ENCODE data around the gene NEDD4L. TPM values are rescaled to one million over a fixed set of nuclear protein-coding genes. Genes with fewer than 3 reads are reported as not detected.
"Not testable (repeated sequence)": the region's sequence is repeated elsewhere in the genome, so short reads cannot be mapped to it uniquely, and the experiment has no call there.

The NEDD4L gene
- total RNA-seq, 1 donor from 2014 or later: 93.9 TPM

- DNase-seq (ENCODE audit: low read depth) (no peak), FAIRE-seq (no peak)
- Histone ChIP-seq H3K27ac (ENCODE audit: low read depth, low read length) (no peak overlapping the region), H4K20me1 (ENCODE audit: insufficient read depth, low read length) (peaks cover 61% of the 10 kb centered on the region), H3K4me1 (ENCODE audit: insufficient read depth, low read length) (peaks cover 28% of the 10 kb centered on the region), H3K27me3 (ENCODE audit: insufficient read depth, low read length) (no peaks in the 10 kb centered on the region), H3K4me3 (ENCODE audit: insufficient read depth, low read depth, low read length) (no peak overlapping the region), H3K4me2 (ENCODE audit: low read length) (no peak overlapping the region), H3K9ac (ENCODE audit: low read length) (no peak overlapping the region), H3K79me2 (ENCODE audit: insufficient read depth, low read length) (peaks cover 71% of the 10 kb centered on the region), H3K9me3 (ENCODE audit: insufficient read depth, low read depth, low read length) (no peaks in the 10 kb centered on the region), H2AFZ (ENCODE audit: low read depth, low read length) (no peak overlapping the region), H3K36me3 (ENCODE audit: insufficient read depth, low read length) (peaks cover 2% of the 10 kb centered on the region)
- H3K27ac Mint-ChIP-seq (ENCODE audit: unreplicated experiment): no peak overlapping the region
- H3K4me3 Mint-ChIP-seq (ENCODE audit: unreplicated experiment): no peak overlapping the region
- peaks cover 24% of the 10 kb centered on the region for H3K4me1 Mint-ChIP-seq (ENCODE audit: low read depth, unreplicated experiment)
- no peaks in the 10 kb centered on the region for H3K36me3 Mint-ChIP-seq (ENCODE audit: low read depth, unreplicated experiment)
- H3K27me3 Mint-ChIP-seq (ENCODE audit: low read depth, unreplicated experiment): no peaks in the 10 kb centered on the region
- TF ChIP-seq EZH2 (IDR thresholded peaks at IDR 0.05; ENCODE audit: insufficient read depth, low read length) (no peak), CTCF (IDR thresholded peaks at IDR 0.05; ENCODE audit: insufficient read depth, low read depth, low read length) (no peak)
- no peaks in the 10 kb centered on the region for H3K9me3 Mint-ChIP-seq (ENCODE audit: unreplicated experiment)
Measured at GRCh38 chr18:58264075-58264474, 220.0 kb downstream of the NEDD4L start.

DNA sequence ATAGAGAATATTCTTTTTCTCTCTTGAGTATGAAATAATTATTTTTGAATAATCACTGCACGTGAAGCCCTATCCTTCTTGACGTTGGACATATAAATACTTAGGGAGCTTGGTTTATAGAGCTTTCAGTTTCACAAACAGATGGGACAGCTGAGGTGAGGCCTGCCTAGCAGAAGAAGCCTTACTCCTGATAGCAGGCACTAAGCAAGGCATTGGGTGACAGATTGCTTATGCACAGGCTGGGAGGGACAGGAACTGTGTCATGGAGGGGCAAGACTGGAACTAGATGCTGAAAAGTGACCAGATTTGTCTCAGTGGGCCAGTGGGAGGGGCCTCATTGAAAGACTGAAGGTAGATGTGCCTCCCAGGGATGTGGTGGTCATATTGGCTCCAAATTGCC is 220.8 kb downstream of the NEDD4L start:
- no peak overlapping the region for H2AFZ ChIP-seq (ENCODE audit: low read depth, low read length)
- H3K79me2 ChIP-seq (ENCODE audit: insufficient read depth, low read length): peaks cover 72% of the 10 kb centered on the region
- H4K20me1 ChIP-seq (ENCODE audit: insufficient read depth, low read length): peaks cover 65% of the 10 kb centered on the region
- no peak overlapping the region for H3K27ac ChIP-seq (ENCODE audit: low read depth, low read length)
- H3K4me3 ChIP-seq (ENCODE audit: insufficient read depth, low read depth, low read length): no peak overlapping the region
- Mint-ChIP-seq H3K4me3 (ENCODE audit: unreplicated experiment) (no peak overlapping the region), H3K4me1 (ENCODE audit: low read depth, unreplicated experiment) (peaks cover 32% of the 10 kb centered on the region), H3K27me3 (ENCODE audit: low read depth, unreplicated experiment) (no peaks in the 10 kb centered on the region), H3K36me3 (ENCODE audit: low read depth, unreplicated experiment) (no peaks in the 10 kb centered on the region), H3K27ac (ENCODE audit: unreplicated experiment) (no peak overlapping the region), H3K9me3 (ENCODE audit: unreplicated experiment) (no peaks in the 10 kb centered on the region)
- FAIRE-seq: no peak
- no peaks in the 10 kb centered on the region for H3K27me3 ChIP-seq (ENCODE audit: insufficient read depth, low read length)
- H3K9ac ChIP-seq (ENCODE audit: low read length): no peak overlapping the region
- no peak overlapping the region for H3K4me2 ChIP-seq (ENCODE audit: low read length)
- no peak for DNase-seq (ENCODE audit: low read depth)
- no peak for TF ChIP-seq EZH2 (IDR thresholded peaks at IDR 0.05; ENCODE audit: insufficient read depth, low read length)
- no peak for TF ChIP-seq CTCF (IDR thresholded peaks at IDR 0.05; ENCODE audit: insufficient read depth, low read depth, low read length)
- H3K4me1 ChIP-seq (ENCODE audit: insufficient read depth, low read length): peaks cover 33% of the 10 kb centered on the region
- H3K9me3 ChIP-seq (ENCODE audit: insufficient read depth, low read depth, low read length): no peaks in the 10 kb centered on the region
- peaks cover 2% of the 10 kb centered on the region for H3K36me3 ChIP-seq (ENCODE audit: insufficient read depth, low read length)

DNA sequence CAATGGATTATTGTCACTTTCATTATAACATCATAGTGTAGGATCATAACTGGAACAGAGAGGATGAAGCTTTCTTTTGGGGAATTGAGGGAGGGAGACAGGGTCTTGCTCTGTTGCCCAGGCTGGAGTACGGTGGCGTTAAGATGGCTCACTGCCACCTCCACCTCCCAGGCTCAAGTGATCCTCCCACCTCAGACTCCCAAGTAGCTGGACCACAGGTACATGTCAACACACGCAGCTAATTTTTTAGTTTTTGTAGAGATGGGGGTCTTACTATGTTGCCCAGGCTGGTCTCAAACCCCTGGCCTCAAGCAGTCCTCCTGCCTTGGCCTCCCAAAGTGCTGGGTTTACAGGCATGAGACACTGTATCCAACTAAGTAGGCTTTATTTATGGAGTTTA is 221.5 kb downstream of the NEDD4L start:
- not testable (repeated sequence) for H3K9me3 ChIP-seq (ENCODE audit: insufficient read depth, low read depth, low read length); H3K4me2 ChIP-seq (ENCODE audit: low read length); H3K36me3 ChIP-seq (ENCODE audit: insufficient read depth, low read length); H3K9me3 Mint-ChIP-seq (ENCODE audit: unreplicated experiment); H3K27ac Mint-ChIP-seq (ENCODE audit: unreplicated experiment); FAIRE-seq; H3K27me3 Mint-ChIP-seq (ENCODE audit: low read depth, unreplicated experiment); H3K27me3 ChIP-seq (ENCODE audit: insufficient read depth, low read length); H3K9ac ChIP-seq (ENCODE audit: low read length); H3K4me3 Mint-ChIP-seq (ENCODE audit: unreplicated experiment); H2AFZ ChIP-seq (ENCODE audit: low read depth, low read length); DNase-seq (ENCODE audit: low read depth); H3K36me3 Mint-ChIP-seq (ENCODE audit: low read depth, unreplicated experiment); H3K4me3 ChIP-seq (ENCODE audit: insufficient read depth, low read depth, low read length); H3K27ac ChIP-seq (ENCODE audit: low read depth, low read length)
- H4K20me1 ChIP-seq (ENCODE audit: insufficient read depth, low read length): peaks cover 68% of the 10 kb centered on the region
- peaks cover 73% of the 10 kb centered on the region for H3K79me2 ChIP-seq (ENCODE audit: insufficient read depth, low read length)
- H3K4me1 Mint-ChIP-seq (ENCODE audit: low read depth, unreplicated experiment): peaks cover 39% of the 10 kb centered on the region
- peaks cover 33% of the 10 kb centered on the region for H3K4me1 ChIP-seq (ENCODE audit: insufficient read depth, low read length)
